PC-9 (cell line): Measurements from ENCODE around the gene PANK2. TPM values are rescaled to one million over a fixed set of nuclear protein-coding genes. Genes with fewer than 3 reads are reported as not detected.
A peak's percentile ranks its signal among the peaks of the same experiment; 100 is the strongest.
"Not testable (repeated sequence)": the region's sequence is repeated elsewhere in the genome, so short reads cannot be mapped to it uniquely, and the experiment has no call there.

ENCODE experiments used
- BruUV-seq: library from RNA; stranded (reverse); fragments of 400-500 nt; replicated peaks from 2 replicates; lab custom pipeline; 2021; lab: Mats Ljungman, UMichigan
- CTCF ChIA-PET: fragments of 300-600 bp; sonication (Branson Sonifier 250); formaldehyde crosslinking; loops from one replicate; lab custom pipeline; 2022; ENCODE audit warnings: antibody characterized with exemption; lab: Charles Lee
- POLR2A ChIA-PET: fragments of 300-600 bp; sonication (Branson Sonifier 250); formaldehyde crosslinking; loops from one replicate; lab custom pipeline; 2022; ENCODE audit warnings: antibody characterized with exemption; ENCODE audit not compliant: unreplicated experiment; lab: Charles Lee
- DNase-seq, 2 experiments: peaks; one replicate each; pipeline versions ENCODE4 v3.0.0 to v3.0.0-alpha.2; 2015 to 2022; ENCODE audit warnings: mixed read lengths in 1 of 2
- H2AFZ ChIP-seq: fragments of 200-600 bp; sonication (generic); 2 replicates; pipeline ENCODE4 v1.8.1; 2017; ENCODE audit warnings: antibody characterized with exemption
- H3F3A ChIP-seq: fragments of 200-600 bp; sonication (generic); 2 replicates; pipeline ENCODE4 v1.8.1; 2017; ENCODE audit warnings: antibody characterized with exemption, mild to moderate bottlenecking, low read depth; ENCODE audit not compliant: insufficient read depth
- H3K27ac ChIP-seq: fragments of 200-600 bp; sonication (generic); 2 replicates; pipeline ENCODE4 v1.6.1; 2016; ENCODE audit warnings: mixed run types
- H3K27me3 ChIP-seq: fragments of 200-600 bp; sonication (generic); 2 replicates; pipeline ENCODE4 v1.6.1; 2016; ENCODE audit warnings: low read depth, mixed run types; ENCODE audit not compliant: insufficient read depth
- H3K36me3 ChIP-seq: fragments of 200-600 bp; sonication (generic); 2 replicates; pipeline ENCODE4 v1.6.1; 2016; ENCODE audit warnings: low read depth, mixed run types
- H3K4me1 ChIP-seq: fragments of 200-600 bp; sonication (generic); replicated peaks from 2 replicates; pipeline ENCODE4 v1.6.1; 2016; ENCODE audit warnings: mixed run types; ENCODE audit not compliant: insufficient read depth
- H3K4me2 ChIP-seq: fragments of 200-600 bp; sonication (generic); 2 replicates; pipeline ENCODE4 v1.6.1; 2017; ENCODE audit warnings: mixed run types
- H3K4me3 ChIP-seq: fragments of 200-600 bp; sonication (generic); 2 replicates; pipeline ENCODE4 v1.6.1; 2016; ENCODE audit warnings: mixed run types
- H3K79me2 ChIP-seq: fragments of 200-600 bp; sonication (generic); 2 replicates; pipeline ENCODE4 v1.6.1; 2017; ENCODE audit warnings: low read depth, mixed run types
- H3K9me2 ChIP-seq: fragments of 200-600 bp; sonication (generic); 2 replicates; pipeline ENCODE4 v1.8.1; 2017; ENCODE audit warnings: mild to moderate bottlenecking; ENCODE audit not compliant: insufficient read depth
- H3K9me3 ChIP-seq: fragments of 200-600 bp; sonication (generic); 2 replicates; pipeline ENCODE4 v1.8.1; 2016; ENCODE audit warnings: low read depth; ENCODE audit not compliant: insufficient read depth
- H4K20me1 ChIP-seq: fragments of 200-600 bp; sonication (generic); 2 replicates; pipeline ENCODE4 v1.8.1; 2017; ENCODE audit not compliant: insufficient read depth
- EZH2 ChIP-seq: fragments of 200-600 bp; sonication (generic); IDR thresholded peaks from 2 replicates; pipeline ENCODE4 v1.8.0; 2017; ENCODE audit warnings: antibody characterized with exemption, low read depth
- intact Hi-C: fragments of 100-400 bp; cut with micrococcal nuclease; formaldehyde crosslinking; loops from one replicate; pipeline ENCODE4 v1.10.0; 2022; ENCODE audit not compliant: unreplicated experiment
- total RNA-seq: library from RNA; stranded (reverse); gene quantifications from 2 replicates; pipeline ENCODE4 v1.2.3, GENCODE V29; 2021
- TF ChIP-seq, protein P1 (sequence below): fragments of 200-600 bp; sonication (generic); conservative IDR thresholded peaks from 2 replicates; pipeline ENCODE4 v1.6.1; 2017; ENCODE audit warnings: mixed run types, antibody characterized with exemption, mild to moderate bottlenecking, moderate library complexity

Gene PANK2
- total RNA-seq, 1 experiment from 2014 or later, result 51.6 TPM

DNA sequence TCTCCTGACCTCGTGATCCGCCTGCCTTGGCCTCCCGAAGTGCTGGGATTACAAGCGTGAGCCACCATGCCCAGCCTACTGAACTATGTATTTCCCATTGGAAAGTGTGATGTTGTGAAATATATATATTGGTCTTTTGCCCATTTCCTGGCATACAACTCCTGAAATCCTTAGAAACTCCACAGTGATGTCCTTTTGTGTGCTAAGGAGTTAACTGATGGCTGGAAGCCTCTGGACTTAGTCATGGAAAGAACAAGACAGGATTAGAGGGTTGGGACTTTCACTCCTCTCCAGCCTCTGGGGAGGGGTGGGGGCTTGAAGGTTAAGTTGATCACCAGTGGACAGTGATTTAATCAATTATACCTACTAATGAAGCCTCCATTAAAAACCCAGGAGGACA, 7.1 kb downstream of the PANK2 start:
- H4K20me1 ChIP-seq, result peaks cover 100% of the 10 kb centered on the region
- no peak for DNase-seq
- no TSS peak for BruUV-seq
- H3K27ac ChIP-seq, result no peak overlapping the region
- no peak overlapping the region for H3K4me3 ChIP-seq
- peaks cover 44% of the 10 kb centered on the region for H3F3A ChIP-seq
- POLR2A ChIA-PET, result no interaction called here
- H3K27me3 ChIP-seq, result no peaks in the 10 kb centered on the region
- H3K4me2 ChIP-seq, result no peak overlapping the region
- no peaks in the 10 kb centered on the region for H3K9me3 ChIP-seq
- TF ChIP-seq, protein P1, sequence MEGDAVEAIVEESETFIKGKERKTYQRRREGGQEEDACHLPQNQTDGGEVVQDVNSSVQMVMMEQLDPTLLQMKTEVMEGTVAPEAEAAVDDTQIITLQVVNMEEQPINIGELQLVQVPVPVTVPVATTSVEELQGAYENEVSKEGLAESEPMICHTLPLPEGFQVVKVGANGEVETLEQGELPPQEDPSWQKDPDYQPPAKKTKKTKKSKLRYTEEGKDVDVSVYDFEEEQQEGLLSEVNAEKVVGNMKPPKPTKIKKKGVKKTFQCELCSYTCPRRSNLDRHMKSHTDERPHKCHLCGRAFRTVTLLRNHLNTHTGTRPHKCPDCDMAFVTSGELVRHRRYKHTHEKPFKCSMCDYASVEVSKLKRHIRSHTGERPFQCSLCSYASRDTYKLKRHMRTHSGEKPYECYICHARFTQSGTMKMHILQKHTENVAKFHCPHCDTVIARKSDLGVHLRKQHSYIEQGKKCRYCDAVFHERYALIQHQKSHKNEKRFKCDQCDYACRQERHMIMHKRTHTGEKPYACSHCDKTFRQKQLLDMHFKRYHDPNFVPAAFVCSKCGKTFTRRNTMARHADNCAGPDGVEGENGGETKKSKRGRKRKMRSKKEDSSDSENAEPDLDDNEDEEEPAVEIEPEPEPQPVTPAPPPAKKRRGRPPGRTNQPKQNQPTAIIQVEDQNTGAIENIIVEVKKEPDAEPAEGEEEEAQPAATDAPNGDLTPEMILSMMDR, result no peak
- TF ChIP-seq EZH2, result no peak
- H3K79me2 ChIP-seq, result peaks cover 100% of the 10 kb centered on the region
- H3K9me2 ChIP-seq, result no peaks in the 10 kb centered on the region
- CTCF ChIA-PET, result no interaction called here
- H3K36me3 ChIP-seq, result peaks cover 27% of the 10 kb centered on the region
- peaks cover 41% of the 10 kb centered on the region for H3K4me1 ChIP-seq
- no peak overlapping the region for H2AFZ ChIP-seq
- intact Hi-C loops, result no loop called here

DNA sequence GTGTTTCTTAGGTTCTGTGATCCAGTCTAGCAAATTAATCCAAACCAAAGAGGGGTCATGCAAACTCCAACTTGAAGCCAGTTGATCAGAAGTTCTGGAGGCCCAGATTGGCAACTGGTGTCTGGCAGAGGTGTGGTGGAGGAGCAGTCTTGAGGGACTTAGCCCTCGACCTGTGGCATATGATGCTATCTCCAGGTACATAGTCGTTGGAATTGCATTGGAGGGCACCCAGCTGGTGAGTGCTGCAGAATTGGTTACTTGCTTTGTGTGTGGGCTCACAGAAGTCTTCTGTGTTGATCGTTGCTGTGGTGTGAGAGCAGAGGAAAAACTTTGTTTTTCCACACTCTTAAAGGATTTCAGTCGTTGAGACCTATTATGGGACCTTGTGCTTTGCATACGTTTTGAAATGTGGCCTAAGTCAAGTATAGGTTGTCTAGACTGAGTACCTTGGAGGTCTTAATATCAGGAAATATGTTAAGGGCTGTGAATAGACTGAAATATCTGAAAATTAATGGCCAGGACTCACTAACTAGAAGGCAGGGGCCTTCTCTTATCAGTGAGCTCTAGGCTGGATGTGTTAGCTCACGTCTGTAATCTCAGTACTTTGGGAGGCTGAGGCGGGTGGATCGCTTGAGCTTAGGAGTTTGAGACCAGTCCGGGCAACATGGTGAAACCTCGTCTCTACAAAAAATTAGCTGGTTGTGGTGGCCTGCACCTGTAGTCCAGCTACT, 7.8 kb downstream of the PANK2 start:
- Histone ChIP-seq H4K20me1 (peaks cover 100% of the 10 kb centered on the region), H3K27ac (no peak overlapping the region), H3K9me2 (no peaks in the 10 kb centered on the region), H3K36me3 (peaks cover 20% of the 10 kb centered on the region), H3K27me3 (no peaks in the 10 kb centered on the region), H3K4me1 (peaks cover 34% of the 10 kb centered on the region), H3K79me2 (peaks cover 100% of the 10 kb centered on the region), H3F3A (peaks cover 44% of the 10 kb centered on the region), H3K4me3 (no peak overlapping the region), H2AFZ (no peak overlapping the region), H3K9me3 (no peaks in the 10 kb centered on the region), H3K4me2 (no peak overlapping the region)
- no peak for TF ChIP-seq EZH2
- ChIA-PET POLR2A (no interaction called here), CTCF (no interaction called here)
- DNase-seq, result no peak
- intact Hi-C loops, result no loop called here
- no TSS peak for BruUV-seq

DNA sequence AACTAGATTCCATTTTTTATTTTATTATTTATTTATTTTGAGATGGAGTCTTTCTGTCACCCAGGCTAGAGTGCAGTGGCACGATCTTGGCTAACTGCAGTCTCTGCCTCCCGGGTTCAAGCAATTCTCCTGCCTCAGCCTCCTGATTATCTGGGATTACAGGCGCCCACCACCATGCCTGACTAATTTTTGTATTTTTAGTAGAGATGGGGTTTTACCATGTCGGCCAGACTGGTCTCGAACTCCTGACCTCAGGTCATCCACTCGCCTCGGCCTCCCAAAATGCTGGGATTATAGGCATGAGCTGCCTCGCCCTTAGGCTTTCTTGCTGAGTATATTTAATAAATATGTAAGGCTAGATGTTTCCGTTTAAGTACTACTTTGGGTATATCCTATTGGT, 9.0 kb downstream of the PANK2 start:
- H3K27me3 ChIP-seq, H2AFZ ChIP-seq, H3K4me3 ChIP-seq, H3K9me2 ChIP-seq, BruUV-seq, POLR2A ChIA-PET, CTCF ChIA-PET, H3K9me3 ChIP-seq, DNase-seq, intact Hi-C loops: not testable (repeated sequence)
- Histone ChIP-seq H3K4me1 (peaks cover 22% of the 10 kb centered on the region), H3K27ac (0 out of 2 replicates have a peak overlapping the region, but pooled peaks have one; percentile 30), H3K79me2 (peaks cover 100% of the 10 kb centered on the region), H3F3A (peaks cover 44% of the 10 kb centered on the region), H3K36me3 (peaks cover 18% of the 10 kb centered on the region; the same call in 1 of the 2 replicates), H3K4me2 (peak overlapping the region; percentile 21; the same call in 1 of the 2 replicates), H4K20me1 (peaks cover 100% of the 10 kb centered on the region)

DNA sequence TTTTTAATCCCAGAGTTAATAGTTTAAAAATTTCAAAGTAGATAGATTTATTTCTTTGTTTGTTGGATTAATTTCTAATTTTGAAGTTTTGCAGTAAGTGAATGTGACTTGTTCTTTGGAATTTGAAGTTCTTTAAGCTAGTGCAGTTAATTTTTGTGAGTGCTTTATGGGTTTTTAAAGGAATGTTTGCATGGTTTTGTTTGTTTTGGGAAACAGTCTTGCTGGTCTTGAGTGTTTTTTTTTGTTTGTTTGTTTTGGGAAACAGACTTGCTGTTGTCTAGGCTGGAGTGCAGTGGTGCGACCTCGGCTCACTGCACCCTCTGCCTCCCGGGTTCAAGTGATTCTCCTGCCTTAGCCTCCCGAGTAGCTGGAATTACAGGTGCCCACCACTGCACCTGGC, 9.5 kb downstream of the PANK2 start:
- CTCF ChIA-PET, result no interaction called here
- H3K9me2 ChIP-seq, result no peaks in the 10 kb centered on the region
- no peaks in the 10 kb centered on the region for H3K9me3 ChIP-seq
- peaks cover 100% of the 10 kb centered on the region for H4K20me1 ChIP-seq
- H3K27me3 ChIP-seq, result no peaks in the 10 kb centered on the region
- H3K79me2 ChIP-seq, result peaks cover 100% of the 10 kb centered on the region
- TF ChIP-seq EZH2, result no peak
- TF ChIP-seq, protein P1, result no peak
- no peak overlapping the region for H2AFZ ChIP-seq
- DNase-seq, result no peak
- peaks cover 17% of the 10 kb centered on the region for H3K4me1 ChIP-seq
- intact Hi-C loops, result no loop called here
- H3K27ac ChIP-seq, result 0 out of 2 replicates have a peak overlapping the region, but pooled peaks have one; percentile 30
- peaks cover 44% of the 10 kb centered on the region for H3F3A ChIP-seq
- POLR2A ChIA-PET, result interaction anchor here (0.6 kb wide), 1 partner anchor 815 kb away, joined by 3 read pairs; no protein-coding TSS in a partner anchor
- H3K4me2 ChIP-seq, result peak overlapping the region; percentile 21; the same call in 1 of the 2 replicates
- H3K4me3 ChIP-seq, result no peak overlapping the region
- no TSS peak for BruUV-seq
- peaks cover 14% of the 10 kb centered on the region; the same call in 1 of the 2 replicates for H3K36me3 ChIP-seq
